ENCODE measurements around the gene BCR.
"Not testable (repeated sequence)": the region's sequence is repeated elsewhere in the genome, so short reads cannot be mapped to it uniquely, and the experiment has no call there.

The BCR gene

GRCh38 chr22:23180301-23180892, at the start of gene BCR:
BCR (plus strand) TSS chr22:23180509; CDS start chr22:23180961, 452 bp downstream.
- peak; percentile 66 for DNase-seq

- no peak for DNase-seq
Measured at GRCh38 chr22:23130697-23131096, 49.6 kb upstream of the BCR start.

GRCh38 chr22:23131931-23132330, 48.4 kb upstream of the BCR start:
- no peak for DNase-seq

- no peak for DNase-seq
Measured at GRCh38 chr22:23132376-23133091, 47.8 kb upstream of the BCR start.

- DNase-seq, result no peak
Measured at GRCh38 chr22:23133922-23134321, 46.4 kb upstream of the BCR start.

GRCh38 chr22:23136991-23137390, 43.3 kb upstream of the BCR start:
- not testable (repeated sequence) for DNase-seq

- no peak for DNase-seq
Measured at GRCh38 chr22:23137468-23137867, 42.8 kb upstream of the BCR start.

- DNase-seq, result no peak
Measured at GRCh38 chr22:23137905-23138561, 42.3 kb upstream of the BCR start.

GRCh38 chr22:23138584-23139435, 41.5 kb upstream of the BCR start:
- no peak for DNase-seq

GRCh38 chr22:23140385-23140784, 39.9 kb upstream of the BCR start:
- no peak for DNase-seq

- no peak for DNase-seq
Measured at GRCh38 chr22:23142546-23143105, 37.7 kb upstream of the BCR start.

GRCh38 chr22:23143119-23143518, 37.2 kb upstream of the BCR start:
- no peak for DNase-seq

GRCh38 chr22:23144432-23144831, 35.9 kb upstream of the BCR start:
- DNase-seq, result no peak

GRCh38 chr22:23144932-23145877, 35.1 kb upstream of the BCR start, which contains the start of gene RAB36:
RAB36 (plus strand) TSS chr22:23145477; CDS start chr22:23146617, 1,140 bp downstream.
- peak; percentile 79 for DNase-seq

GRCh38 chr22:23145878-23146470, 34.3 kb upstream of the BCR start:
- DNase-seq, result no peak

- no peak for DNase-seq
Measured at GRCh38 chr22:23146478-23147205, 33.7 kb upstream of the BCR start.

- no peak for DNase-seq
Measured at GRCh38 chr22:23147617-23148387, 32.5 kb upstream of the BCR start.

- no peak for DNase-seq
Measured at GRCh38 chr22:23149743-23150238, 30.5 kb upstream of the BCR start.

GRCh38 chr22:23150762-23151161, 29.5 kb upstream of the BCR start:
- DNase-seq, result no peak

All from activated CD8-positive, alpha-beta memory T cell treated with anti-CD3 and anti-CD28 coated beads, Interleukin-2, amount 50 U/mL, for 4 hours (primary cell).